ENCODE measurements around the gene BST1.
"Not testable (repeated sequence)": the region's sequence is repeated elsewhere in the genome, so short reads cannot be mapped to it uniquely, and the experiment has no call there.

The BST1 gene

DNA sequence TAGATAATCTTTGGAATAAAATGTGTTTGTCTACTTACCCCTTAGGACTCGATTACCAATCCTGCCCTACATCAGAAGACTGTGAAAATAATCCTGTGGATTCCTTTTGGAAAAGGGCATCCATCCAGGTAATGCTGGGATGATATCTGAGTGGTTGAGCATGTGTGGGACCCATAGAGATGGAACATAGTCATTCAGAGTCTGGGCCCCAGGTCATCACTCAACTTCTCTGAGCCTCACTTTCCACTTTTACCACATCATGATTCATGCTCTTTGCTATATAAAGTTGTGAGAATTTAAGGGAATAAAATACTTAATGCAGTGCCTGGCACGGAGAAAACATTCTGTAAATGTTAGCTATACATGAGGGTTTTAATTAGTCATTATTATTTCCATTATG is 8.9 kb downstream of the BST1 start:
- no peak for DNase-seq (ENCODE audit: low spot score)

DNA sequence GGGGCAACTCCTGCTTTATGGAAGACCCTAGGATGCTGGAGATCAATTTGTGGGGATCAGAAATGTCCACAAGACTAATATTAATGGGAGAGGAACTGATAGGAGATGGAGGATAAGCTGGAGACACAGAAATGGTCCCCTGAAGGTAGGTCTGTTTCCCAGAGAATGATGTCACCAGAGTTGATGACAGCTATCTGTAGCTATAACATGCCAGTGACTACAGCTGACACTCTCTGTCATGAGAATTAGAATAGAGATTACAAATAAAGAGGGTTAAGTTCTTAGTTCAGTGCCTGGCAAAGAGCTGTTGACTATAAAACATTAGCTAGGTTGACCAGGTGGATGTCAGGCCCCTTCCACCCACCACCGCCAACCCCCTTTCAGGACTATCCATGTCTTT is 9.3 kb downstream of the BST1 start:
- no peak for DNase-seq (ENCODE audit: low spot score)

DNA sequence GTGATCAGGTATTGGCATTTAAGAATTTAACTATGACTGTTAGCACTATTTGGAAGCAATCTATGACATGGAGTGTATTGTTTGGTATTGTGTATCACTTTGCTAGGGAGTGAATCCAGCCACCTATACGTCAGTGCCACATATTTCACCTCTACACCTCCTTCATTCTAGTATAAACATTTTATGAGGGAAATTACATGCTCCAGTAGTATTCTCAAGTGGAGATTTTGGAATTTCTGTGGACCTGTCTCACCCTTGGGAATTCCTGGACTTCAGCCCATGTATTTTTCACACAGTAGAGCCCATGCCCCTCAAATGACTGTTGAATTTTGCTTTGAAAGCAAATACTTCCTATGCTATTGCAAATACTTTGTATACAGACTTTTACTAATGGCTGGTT is 11.3 kb downstream of the BST1 start:
- no peak for DNase-seq (ENCODE audit: low spot score)

DNA sequence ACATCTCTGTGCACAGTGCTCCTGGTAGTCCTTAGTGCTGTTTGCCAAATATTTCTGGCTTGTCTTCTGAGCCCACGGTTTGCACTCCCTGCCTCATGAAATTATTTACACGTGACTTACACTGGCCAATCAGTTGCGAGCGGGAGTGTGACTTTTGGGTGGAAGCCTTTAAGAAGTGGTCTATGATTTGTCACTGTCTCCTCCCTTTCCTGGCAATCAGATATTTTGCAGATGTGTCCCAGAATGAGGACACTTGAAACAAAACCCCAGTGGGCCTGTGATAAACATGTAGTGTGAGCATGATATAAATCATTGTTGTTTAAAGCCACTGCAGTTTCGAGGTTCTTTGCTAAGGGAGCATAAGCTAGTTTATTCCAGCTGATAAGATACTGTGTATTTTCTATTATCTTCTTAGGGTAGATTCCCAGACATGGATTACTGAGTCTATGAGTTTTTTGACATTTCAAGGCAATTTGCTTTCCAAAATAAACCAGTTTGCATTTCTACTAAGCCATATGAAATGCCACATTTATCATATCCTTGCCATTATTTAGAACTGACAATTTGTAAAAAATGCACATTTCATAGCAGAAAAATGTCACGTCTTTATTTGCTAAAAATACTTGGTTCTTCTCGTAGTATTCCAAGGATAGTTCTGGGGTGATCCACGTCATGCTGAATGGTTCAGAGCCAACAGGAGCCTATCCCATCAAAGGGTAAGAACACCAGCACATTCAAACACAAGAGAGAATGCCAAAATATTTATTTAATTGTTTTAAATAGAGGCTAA is 12.0 kb downstream of the BST1 start:
- no peak for DNase-seq (ENCODE audit: low spot score)

DNA sequence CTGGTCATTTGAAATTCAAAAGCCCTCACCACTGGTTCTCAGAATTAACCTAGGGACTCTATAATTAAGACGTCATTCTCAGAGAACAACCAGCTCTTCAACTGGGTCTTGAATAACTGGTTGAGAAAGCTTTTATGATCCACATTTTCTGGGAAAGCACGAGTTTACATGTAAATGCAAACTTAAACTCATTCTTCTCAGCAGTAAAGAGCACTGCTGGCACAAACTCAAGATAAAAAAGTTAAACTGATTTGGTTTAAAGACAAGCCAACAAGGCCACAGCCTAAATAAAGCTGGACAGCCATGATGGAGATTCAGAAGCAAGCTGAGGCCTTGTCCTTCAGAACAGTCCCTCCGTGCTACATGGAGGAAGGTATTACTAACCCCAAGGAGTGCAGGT is 13.2 kb downstream of the BST1 start:
- no peak for DNase-seq (ENCODE audit: low spot score)

DNA sequence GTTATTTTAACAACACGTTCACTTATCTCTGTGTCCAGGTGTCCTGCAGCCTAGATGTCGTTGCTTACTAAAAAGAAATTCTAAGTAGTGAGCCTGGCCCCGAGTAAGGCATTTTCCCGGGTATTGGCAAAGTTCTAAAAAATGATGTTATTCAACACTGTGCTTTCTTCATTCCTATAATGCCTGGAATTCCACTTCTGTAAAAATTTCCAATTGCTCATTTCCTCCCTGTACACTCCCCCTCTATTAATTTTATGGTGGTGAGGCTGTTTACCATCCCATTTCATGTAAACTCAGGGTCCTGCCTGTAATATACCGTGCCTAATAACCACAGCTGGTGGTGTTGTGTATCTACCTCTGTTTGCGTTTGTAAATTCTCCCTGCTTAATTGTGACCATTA is 14.2 kb downstream of the BST1 start:
- no peak for DNase-seq (ENCODE audit: low spot score)

DNA sequence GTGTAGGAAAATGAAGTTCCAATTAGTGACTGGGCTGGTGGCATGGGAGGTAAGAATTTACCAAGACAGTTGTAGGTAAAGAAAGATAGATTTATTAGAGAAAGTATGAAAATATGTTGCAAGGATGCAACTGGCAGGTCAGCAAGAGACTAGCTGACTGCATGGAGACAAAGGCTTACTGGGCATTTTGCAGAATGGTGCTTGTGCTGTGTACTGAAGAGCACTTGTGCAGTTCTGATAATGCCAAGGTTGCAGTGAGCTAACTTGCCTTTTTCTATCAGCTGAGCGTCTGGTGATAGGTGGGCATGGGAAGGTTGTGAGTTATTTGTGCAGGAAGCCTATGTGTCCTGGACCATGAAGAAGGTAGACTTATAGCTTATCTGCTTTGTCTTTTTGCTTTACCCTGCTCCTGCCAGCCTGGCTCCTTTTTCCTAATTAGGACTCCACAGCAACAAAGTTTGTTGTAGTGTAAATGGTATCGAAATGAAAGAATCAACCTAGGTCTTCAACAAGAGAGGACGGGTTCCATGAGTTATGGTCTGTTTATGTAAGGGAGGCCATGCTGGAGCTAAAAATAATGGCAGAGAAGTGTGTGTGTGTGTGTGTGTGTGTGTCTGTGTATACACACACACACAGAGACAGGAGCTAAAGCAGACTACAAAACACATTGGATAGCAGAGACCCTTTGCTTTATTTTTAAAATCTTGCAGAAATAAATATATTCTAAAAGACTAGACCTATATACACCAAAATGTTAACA is 15.0 kb downstream of the BST1 start:
- DNase-seq (ENCODE audit: low spot score) = no peak

DNA sequence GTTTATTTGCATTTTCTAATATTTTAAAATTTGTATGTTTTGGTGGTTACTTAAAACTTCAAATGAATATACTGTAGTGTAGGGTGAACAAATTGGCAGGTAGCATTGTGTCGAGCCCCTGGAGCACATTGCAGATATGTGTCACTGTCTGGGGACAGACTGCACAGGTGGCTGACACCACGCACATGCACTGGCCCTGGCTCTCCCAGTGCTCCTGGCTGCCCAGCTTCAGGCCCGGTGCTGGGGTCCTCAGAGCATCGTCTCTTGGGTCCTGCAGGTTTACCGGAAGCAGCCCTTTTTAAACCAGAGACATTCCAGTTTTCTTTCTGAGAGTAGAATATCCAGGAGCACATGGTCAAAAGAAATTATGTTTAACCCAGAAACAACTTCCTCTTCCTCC is 15.6 kb downstream of the BST1 start:
- no peak for DNase-seq (ENCODE audit: low spot score)

DNA sequence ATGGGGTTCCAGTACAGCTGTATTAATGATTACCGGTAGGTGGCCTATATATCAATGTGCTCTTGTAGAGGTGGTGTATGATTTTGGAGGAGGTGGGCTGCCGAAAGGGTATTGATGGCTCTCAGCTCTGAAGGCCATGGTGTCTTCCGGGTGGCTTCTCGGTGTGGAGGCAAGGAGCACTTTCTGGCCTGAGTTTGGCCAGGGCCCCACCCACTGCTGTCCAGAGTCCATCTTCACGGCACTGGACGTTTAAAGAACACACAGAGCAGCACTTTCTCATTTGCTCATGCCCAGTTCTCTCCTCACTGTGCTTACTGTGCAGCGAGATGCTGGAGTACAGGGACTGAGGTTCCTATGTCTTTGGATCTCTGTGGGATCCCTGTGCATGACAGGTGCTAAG is 16.1 kb downstream of the BST1 start:
- no peak for DNase-seq (ENCODE audit: low spot score)

DNA sequence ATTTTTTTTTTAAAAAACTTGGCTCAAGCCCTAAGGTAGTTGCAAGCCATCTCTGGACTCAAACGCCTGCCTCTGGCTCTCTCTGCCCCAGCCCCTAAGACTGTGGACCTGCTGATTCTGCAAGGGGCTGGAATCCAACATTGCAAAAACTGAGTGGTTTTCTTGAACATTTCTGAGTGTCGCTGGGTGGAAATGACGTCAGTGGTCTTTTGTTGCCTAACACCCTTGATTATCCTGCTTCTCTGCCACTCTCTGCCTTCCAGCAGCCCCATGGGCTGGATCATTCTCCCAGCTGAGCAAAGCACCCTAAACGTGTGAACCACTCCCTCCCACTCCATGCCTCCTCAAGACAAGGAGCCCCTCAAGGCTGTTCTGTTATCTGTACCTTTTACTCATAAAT is 16.6 kb downstream of the BST1 start:
- DNase-seq (ENCODE audit: low spot score) = no peak

DNA sequence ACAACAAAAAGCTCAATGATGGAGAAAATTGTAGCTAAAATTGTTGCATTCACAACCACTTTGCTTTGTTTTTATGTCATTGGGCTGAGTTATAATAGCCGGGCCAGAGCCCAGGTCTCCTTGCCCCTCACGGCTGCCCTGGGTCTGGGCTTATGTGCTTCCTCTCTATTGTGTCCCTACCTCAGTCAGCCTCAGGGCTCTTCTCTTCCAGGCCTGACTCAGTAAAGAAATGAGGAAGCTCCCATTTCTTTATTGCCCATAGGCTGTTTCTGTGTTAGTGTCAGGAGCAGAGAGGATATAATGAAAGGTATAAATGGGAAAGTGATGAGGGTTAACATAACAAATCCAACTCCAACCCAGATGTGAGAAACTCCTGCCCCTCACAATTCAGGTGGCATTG is 18.0 kb downstream of the BST1 start:
- no peak for DNase-seq (ENCODE audit: low spot score)

DNA sequence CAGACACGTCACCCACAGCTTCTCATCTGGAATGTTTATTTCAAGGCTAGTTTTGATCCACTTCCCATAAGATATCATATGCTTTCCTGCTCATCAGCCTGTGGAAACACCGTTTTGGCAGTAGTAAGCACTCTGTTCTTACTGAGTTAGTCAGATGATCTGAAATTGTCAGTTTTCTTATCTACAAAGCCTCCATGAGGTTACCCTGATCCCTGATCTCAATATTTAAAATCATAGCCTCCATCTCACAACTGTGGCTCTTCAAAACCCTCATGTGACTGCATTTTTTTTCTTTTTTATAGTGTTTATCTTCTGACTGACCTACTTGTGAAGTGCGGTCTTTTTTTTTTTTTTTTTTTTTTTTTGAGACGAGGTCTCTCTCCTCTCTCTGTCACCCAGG is 22.7 kb downstream of the BST1 start:
- DNase-seq (ENCODE audit: low spot score) = no peak

DNA sequence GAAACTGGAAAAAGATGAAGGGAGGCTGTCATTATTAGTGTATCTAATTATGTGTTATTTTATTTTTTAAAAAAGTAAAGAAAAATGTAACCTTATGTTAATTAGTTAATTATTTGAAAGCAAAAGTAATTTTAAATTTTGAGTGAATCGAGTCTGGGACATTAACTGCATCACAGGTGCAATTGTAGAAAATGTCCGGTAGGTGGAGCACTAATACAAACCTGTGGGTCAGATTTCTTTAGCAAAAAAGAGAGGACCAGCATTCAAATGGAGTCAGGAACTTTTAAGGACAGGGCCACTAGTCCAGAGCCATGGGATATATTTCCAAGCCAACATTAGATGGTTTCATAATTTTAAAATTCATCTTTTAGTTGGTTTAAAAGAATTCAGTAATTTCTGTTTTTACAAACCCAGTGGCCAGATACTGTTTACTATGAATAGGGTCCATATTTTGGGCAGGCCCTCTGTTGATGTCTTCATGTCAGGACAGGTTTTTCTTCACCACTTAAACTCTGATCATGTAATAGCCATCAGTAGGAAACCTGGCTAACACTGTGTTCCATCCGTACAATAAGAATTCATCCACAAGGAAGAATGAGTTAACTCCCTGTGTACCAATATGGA is 27.2 kb downstream of the BST1 start:
- peak; percentile 60 for DNase-seq (ENCODE audit: low spot score)

DNA sequence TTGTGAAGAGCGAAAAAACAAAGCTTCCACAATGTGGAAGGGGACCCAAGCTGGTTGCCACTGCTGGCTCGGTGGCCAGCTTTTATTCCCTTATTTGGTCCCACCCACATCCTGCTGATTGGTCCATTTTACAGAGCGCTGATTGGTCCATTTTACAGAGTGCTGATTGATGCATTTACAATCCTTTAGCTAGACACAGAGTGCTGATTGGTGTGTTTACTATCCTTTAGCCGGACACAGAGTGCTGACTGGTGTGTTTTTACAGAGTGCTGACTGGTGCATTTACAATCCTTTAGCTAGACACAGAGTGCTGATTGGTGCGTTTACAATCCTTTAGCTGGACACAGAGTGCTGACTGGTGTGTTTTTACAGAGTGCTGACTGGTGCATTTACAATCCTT is 30.2 kb downstream of the BST1 start:
- DNase-seq (ENCODE audit: low spot score) = not testable (repeated sequence)

DNA sequence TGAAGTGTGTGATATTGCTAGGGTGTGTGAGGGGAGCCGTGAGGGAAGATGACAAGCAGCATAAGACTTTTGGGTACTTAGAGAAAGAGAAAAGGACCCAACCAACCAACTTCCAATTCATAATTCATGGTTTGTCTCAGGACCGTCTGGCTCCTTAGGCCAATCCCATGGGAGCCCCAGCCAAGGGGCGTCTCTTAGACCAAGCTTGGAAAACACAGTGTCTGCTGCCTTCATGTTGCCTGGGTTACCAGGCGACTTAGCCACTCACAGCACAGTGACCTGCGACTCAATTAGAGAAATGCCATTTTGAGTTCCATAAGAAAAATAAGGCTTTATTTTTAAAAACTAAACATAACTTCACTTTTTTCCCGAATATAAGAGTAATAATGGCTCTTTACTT is 32.7 kb downstream of the BST1 start:
- no peak for DNase-seq (ENCODE audit: low spot score)

DNA sequence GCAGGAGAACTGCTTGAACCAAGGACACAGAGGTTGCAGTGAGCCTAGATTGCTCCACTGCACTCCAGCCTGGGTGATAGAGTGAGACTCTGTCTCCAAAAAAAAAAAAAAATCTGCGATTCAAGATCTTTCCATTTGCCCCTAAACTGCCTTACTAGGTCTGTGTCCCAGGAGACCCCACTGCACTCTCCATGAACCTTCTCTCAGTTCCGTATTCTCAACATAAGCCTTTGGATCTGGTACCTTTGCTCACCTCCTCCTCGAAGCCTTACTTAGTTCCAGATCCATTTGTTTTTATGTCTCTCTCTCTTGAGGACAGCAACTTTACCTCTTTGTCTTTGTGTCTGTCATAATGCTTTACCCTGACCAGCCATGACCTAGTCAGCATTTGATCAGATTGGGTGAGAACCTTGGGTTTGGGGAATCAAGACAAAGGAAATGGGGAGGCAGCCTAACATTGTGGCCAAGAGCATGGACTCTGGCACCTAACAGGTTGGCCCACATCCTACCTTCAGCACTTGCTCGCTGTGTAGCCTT is 33.7 kb downstream of the BST1 start:
- DNase-seq (ENCODE audit: low spot score) = no peak

DNA sequence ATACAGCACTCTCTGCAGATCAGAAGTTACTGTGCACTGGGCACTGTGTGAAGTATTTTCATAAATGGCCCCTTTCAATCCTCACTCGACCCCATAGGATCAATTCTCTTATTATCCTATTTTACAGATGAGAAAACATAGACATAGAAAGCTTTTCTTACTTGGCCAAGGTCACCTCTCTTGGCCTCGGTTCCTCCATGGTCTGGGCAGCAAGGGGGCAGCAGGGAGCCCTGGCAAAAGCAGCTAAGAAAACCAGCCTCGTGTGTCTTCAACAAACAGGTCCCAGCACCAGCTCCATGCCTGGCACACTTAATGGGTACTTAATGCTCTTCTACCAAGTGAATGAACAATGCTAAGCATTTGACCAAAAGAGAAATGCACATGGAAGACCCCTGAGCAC is 34.4 kb downstream of the BST1 start:
- no peak for DNase-seq (ENCODE audit: low spot score)

DNA sequence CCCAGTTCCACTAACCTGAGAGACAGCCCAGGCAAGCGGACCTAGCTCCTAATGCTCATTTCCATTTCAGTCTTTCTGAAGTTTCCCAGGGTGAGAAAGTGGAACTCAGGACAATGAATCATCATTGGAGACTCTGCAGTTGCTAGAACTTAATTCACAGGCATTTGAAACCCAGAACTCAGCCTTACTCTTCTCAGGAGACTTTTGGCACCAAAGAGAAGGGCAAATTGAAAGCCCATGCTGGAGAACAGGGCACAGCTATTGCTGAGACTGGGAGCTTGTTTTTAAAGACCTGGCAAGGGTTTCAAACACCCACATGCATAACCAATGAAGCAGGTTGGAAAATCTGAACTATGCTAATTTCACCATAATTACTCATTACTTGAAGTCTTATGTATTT is 36.0 kb downstream of the BST1 start:
- no peak for DNase-seq (ENCODE audit: low spot score)

DNA sequence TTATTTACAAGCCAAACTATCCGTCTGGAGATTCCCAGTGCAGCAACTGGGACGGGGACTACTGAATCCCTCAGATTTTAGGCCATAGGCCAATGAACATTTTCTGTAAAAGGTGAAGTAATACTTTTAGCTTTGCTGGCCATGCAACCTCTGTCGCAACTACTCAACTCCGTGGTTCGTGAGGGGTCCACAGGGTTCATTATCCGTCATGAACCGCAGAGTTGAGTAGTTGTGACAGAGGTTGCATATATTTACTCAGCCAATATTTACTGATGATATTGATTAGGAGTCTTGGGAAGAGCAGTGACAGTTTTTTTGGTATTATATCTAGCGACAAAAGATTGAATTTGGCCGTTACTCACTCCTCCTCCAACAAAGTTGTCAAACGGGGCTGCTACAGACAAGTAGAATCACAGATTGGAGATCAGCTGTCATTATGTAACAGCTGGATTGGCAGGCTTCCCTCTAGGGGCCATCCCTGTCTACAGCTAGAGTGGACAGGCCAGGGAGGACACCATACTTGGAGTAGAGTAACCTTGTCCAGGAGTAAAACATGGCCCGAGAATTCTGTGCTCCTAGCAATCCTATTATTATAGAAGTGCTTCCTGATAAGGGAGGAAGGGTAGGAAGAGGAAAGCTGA is 38.0 kb downstream of the BST1 start:
- no peak for DNase-seq (ENCODE audit: low spot score)

DNA sequence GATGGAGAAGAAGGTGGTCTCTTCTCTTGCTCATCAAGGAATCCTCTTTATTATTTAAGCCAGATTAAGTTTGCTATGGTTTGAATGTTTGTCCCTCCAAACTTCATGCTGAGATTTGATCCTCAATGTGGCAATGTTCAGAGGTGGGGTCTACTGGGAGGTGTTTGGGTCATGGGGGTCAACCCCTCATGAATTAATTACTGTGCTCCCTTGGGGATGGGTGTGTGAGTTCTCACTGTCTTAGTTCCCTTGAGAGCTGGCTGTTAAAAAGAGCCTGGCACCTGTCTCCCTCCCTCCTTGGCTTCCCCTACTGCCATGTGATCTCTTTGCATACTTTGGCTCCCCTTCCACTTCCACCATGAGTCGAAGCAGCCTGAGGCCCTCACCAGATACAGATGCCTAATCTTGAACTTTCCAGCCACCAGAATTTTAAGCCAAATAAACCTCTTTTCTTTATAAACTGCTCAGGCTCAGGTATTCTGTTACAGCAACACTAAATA is 39.3 kb downstream of the BST1 start:
- no peak for DNase-seq (ENCODE audit: low spot score)

DNA sequence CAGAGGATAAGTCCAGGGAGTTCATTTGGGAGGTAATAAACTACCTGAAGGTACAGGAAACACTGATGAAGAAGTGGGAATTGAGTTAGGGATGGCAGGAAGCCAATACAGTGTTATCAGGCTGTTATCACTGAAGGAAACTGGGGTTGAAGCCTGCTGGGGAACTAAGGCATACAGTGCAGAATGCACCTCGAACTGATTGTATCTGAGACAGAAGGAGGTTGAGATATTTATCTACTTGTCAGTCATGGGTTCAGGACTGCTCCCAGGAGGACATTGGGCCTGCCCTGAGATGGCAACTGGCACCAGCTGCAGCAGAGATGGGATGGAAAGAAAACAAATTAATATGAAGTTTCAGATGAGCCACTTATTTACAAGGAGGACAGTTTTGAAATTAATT is 39.8 kb downstream of the BST1 start:
- DNase-seq (ENCODE audit: low spot score) = no peak

DNA sequence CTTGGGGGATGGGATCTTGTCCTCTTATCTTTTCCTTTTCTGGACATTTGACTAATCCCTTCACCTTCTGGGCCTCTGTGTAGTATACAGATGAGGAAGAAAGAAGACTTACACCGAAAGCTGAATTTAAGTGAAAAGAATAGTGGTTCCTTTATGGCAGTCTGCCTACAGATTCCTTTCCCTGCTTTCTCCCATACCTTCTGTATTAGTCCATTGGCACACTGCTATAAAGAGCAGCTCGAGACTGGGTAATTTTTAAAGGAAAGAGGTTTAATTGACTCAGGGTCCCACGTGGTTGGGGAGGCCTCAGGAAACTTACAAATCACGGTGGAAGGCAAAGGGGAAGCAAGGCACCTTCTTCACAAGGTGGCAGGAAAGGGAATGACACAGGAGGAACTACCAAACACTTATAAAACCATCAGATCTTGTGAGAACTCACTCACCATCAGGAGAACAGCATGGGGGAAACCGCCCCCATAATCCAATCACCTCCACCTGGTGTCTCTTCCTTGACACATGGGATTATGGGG is 41.2 kb downstream of the BST1 start:
- DNase-seq (ENCODE audit: low spot score) = no peak
